Measurements from ENCODE around the gene EXOC3L4. TPM values are rescaled to one million over a fixed set of nuclear protein-coding genes. Genes with fewer than 3 reads are reported as not detected.
A peak's percentile ranks its signal among the peaks of the same experiment; 100 is the strongest.

The EXOC3L4 gene
- total RNA-seq, 3 donors from 2014 or later: 16.7 to 29.1 (median 26.1) TPM

DNA sequence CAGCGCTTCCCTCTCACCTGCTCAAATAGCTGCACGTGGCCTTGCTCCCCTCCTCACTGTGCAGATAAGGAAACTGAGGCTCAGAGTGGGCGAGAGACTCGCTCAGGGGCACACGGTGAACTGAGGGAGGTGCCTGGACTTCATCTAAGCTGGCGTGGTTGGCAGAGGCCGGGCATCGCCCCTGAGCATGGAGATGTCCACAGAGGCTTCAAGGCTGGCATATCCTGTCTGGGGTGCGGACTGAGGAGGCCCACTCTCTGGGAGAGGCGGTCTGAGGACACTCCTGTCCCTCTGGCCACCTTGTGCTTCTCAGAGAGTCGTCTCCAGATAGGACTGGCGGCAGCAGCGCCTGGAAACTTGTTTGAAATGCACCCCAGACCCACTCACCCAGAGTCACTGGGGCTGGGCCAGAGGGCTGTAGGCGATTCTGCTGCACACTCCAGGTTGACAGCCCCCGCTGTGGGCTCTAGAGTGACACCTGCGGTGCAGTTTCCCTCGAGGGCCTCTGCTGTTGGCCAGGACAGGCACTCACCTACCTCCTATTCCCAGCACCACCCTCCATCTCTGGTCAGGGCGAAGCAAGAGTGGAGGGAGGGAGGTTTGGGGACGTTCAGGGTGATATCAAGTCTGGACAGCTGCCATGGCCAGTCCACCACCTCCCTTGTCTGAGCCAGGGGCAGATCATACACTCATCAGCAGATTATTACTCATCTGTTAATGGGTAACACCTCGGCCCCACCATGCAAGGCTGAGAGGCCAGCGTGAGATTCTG lies 21.7 kb upstream of the EXOC3L4 start:
- H3K4me3 ChIP-seq: no peak overlapping the region
- TF ChIP-seq, protein P1, sequence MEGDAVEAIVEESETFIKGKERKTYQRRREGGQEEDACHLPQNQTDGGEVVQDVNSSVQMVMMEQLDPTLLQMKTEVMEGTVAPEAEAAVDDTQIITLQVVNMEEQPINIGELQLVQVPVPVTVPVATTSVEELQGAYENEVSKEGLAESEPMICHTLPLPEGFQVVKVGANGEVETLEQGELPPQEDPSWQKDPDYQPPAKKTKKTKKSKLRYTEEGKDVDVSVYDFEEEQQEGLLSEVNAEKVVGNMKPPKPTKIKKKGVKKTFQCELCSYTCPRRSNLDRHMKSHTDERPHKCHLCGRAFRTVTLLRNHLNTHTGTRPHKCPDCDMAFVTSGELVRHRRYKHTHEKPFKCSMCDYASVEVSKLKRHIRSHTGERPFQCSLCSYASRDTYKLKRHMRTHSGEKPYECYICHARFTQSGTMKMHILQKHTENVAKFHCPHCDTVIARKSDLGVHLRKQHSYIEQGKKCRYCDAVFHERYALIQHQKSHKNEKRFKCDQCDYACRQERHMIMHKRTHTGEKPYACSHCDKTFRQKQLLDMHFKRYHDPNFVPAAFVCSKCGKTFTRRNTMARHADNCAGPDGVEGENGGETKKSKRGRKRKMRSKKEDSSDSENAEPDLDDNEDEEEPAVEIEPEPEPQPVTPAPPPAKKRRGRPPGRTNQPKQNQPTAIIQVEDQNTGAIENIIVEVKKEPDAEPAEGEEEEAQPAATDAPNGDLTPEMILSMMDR (IDR thresholded peaks at IDR 0.05): no peak
- H3K4me1 ChIP-seq (ENCODE audit: low read depth): peaks cover 33% of the 10 kb centered on the region
- H3K9me3 ChIP-seq: no peaks in the 10 kb centered on the region
- no peak for ATAC-seq
- no peaks in the 10 kb centered on the region for H3K36me3 ChIP-seq (ENCODE audit: low read depth)
- peak in 2 of 3 donors; percentile 43 to 54 for DNase-seq
- intact Hi-C loops (cut with DNase I, micrococcal nuclease): no loop called here

DNA sequence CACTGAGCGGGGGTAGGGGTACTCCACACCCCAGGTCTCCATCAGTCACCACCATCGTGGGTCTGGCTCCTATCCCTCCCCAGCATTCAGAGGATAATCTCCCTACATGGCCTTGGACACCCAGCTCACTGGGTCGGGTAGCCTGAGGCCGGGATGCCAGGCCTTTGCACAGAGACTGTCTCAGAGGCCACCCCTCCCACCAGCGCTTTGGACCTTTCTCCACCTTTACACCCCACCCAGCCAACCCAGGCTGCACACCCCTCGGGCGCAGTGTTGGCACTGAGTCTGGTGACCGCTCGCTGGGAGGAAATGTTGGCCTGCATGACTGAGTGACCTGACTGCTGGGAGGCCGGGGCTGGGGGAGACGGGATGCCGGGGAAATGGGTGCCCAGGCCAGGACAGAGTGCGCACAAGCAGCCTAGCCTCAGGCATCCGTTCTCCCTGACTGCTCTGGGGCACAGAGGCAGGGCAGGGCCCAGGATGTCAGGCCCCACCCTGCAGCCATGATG lies 21.1 kb upstream of the EXOC3L4 start:
- H3K9me3 ChIP-seq: no peaks in the 10 kb centered on the region
- intact Hi-C loops (cut with DNase I, micrococcal nuclease): no loop called here
- H3K4me1 ChIP-seq (ENCODE audit: low read depth): peaks cover 27% of the 10 kb centered on the region
- H3K36me3 ChIP-seq (ENCODE audit: low read depth): no peaks in the 10 kb centered on the region
- ATAC-seq (no peak), DNase-seq (peak in 2 of 3 donors; percentile 29 to 59)
- TF ChIP-seq, protein P1 (IDR thresholded peaks at IDR 0.05): no peak
- no peak overlapping the region for H3K4me3 ChIP-seq

DNA sequence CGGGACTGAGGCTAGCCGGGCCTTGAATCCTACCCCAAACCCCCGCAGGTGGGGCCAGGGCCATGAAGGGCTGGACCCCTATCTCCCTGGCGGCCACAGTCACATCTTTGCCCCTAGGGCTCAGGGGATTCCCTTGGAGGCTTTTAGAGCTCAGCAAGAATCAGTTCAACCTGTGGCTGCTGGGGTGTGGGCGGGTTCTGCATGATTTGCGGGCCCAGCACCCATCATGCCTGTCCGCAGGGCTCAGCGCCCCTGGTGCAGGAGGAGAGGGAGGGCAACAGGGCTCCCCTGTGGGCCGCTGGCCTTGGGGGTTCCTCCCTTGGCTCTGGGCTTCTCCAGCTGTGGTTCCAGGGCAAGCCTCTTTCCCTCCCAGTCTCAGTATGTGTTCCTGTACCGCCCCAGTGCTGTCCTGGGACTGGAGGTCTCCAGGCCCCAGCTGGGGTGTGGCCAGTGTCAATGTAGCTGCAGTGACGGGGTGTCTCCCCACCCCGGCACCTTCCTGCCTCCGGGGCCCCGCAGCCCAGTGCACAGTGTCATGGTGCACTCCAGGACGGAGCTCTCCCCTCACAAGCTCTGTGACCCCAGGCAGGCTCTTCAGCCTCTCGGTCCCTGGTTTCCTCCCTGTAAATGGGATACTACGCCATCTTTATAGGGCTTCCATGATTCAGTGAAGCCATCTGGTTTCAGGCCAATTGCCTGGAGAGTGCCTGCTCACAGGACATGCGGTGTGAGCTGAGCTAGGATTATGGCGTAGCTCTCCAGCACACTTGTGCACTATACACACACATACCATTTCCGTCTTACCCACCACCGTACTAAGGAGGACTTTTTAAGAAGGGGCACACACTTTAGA lies 20.4 kb upstream of the EXOC3L4 start:
- Histone ChIP-seq H3K4me1 (ENCODE audit: low read depth) (peaks cover 24% of the 10 kb centered on the region), H3K9me3 (no peaks in the 10 kb centered on the region), H3K4me3 (no peak overlapping the region), H3K36me3 (ENCODE audit: low read depth) (no peaks in the 10 kb centered on the region)
- DNase-seq (peak in 2 of 3 donors; percentile 33 to 54), ATAC-seq (no peak)
- TF ChIP-seq, protein P1 (IDR thresholded peaks at IDR 0.05): no peak
- intact Hi-C loops (cut with DNase I, micrococcal nuclease): no loop called here

DNA sequence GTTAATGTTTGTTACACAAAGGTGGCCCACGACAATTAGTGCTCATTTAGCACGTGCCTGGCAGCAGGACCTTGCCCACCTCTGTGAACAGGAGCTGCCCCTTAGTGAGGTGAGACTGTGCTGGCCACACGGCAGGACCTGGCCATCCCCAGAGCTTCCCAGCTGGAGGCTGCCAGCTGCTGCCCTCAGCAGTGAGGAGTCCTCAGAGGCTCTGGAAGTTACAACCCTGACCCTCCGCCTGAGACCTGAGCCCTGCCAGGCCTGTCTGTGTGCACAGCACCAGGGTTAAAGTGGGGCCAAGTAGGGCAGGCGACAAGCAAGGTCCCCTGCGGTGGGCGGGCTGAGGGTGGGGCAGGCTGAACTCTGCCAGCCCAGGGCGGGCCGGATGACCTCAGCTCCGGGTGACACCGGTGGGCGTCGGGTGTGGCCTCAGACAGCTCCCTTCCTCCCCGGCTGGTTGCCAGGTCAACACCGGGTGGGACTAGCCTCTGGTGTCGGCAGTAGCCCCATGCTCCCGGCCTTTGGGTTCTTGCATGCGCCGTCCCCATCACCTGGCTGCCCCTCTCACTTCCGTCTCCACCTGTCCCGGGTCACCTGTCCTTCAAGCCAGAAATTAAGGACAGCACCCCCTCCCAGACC lies 19.7 kb upstream of the EXOC3L4 start:
- Histone ChIP-seq H3K4me3 (no peak overlapping the region), H3K9me3 (no peaks in the 10 kb centered on the region), H3K36me3 (ENCODE audit: low read depth) (no peaks in the 10 kb centered on the region), H3K4me1 (ENCODE audit: low read depth) (peaks cover 24% of the 10 kb centered on the region)
- TF ChIP-seq, protein P1 (IDR thresholded peaks at IDR 0.05): no peak
- intact Hi-C loops (cut with DNase I, micrococcal nuclease): no loop called here
- peak; percentile 36 for ATAC-seq
- DNase-seq: peak; percentile 69 to 87 (median 75)

DNA sequence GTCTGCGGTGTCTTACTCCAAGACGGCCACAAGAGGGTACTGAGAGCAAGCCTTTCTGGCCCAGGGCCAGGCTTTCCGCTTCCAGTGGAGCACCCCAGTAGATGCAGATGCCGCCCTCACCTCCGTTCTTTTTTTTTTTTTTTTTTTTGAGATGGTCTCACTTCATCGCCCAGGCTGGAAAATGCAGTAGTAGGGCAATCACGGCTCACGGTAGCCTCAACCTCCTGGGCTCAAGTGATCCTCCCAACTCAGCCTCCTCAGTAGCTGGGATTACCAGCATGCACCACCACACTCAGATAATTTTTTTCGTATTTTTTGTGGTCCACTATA lies 16.1 kb upstream of the EXOC3L4 start:
- H3K4me3 ChIP-seq: no peak overlapping the region
- intact Hi-C loops (cut with DNase I, micrococcal nuclease): no loop called here
- peak; percentile 70 for ATAC-seq

More for the DNA sequence above, 16.1 kb upstream of the EXOC3L4 start:
- peak; percentile 80 to 88 (median 83) for DNase-seq
- Histone ChIP-seq H3K36me3 (ENCODE audit: low read depth) (no peaks in the 10 kb centered on the region), H3K4me1 (ENCODE audit: low read depth) (peaks cover 9% of the 10 kb centered on the region), H3K9me3 (no peaks in the 10 kb centered on the region)
- TF ChIP-seq, protein P1 (IDR thresholded peaks at IDR 0.05): peak; percentile 63
